ENCODE data around the gene VSTM4.

The VSTM4 gene, protein sequence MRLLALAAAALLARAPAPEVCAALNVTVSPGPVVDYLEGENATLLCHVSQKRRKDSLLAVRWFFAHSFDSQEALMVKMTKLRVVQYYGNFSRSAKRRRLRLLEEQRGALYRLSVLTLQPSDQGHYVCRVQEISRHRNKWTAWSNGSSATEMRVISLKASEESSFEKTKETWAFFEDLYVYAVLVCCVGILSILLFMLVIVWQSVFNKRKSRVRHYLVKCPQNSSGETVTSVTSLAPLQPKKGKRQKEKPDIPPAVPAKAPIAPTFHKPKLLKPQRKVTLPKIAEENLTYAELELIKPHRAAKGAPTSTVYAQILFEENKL

DNA sequence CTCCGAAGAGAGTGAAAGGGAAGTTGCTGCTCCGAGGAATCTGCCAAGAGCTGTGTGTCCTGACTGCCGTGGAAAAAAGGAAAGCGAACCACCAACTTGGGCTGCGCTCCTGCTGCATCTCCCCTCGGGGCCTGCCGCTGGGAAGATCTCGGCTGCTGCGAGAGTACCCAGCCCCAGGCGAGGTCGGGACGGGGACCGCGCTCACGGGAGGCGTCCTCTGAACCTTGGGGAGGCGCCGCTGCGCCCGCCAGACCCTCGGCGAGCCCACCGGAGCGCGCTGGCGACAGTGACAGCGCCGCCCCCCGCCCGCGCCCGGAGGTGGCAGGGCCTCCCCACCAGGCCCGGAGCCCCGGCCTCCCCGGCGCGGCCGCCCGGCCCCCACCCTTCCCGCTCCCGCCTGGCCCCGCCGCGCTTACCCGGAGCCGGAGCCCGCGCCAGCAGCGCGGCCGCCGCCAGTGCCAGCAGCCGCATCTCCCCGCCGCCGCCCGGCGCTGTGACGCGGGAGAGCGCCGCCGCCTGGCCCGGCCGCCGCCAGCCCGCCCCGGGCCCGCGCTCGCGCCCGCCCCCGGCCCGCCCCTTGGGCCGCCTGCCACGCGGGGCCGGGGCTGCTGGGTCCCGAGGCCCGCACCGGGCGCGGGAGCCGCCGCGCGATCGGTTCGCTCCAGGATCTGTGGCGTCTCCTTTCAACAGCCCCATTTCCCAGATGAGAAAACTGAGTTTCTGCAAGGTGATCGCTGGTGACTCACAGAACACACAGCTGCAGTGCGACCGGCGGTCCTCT lies at the start of gene VSTM4:
Gene VSTM4, minus strand, starts transcription at position 508 of the 781 bp plus-strand sequence. Its CDS starts 37 bp downstream, at position 471.
- H3K4me1 Mint-ChIP-seq, result peaks cover 21% of the 10 kb centered on the region
- no peak within 1 kb of the TSS for H3K27ac Mint-ChIP-seq
- H3K36me3 Mint-ChIP-seq (ENCODE audit: low read depth), result no peaks in the 10 kb centered on the region
- peak; percentile 73 for DNase-seq
- H3K4me3 Mint-ChIP-seq, result peak within 1 kb of the TSS; percentile 86
- peaks cover 55% of the 10 kb centered on the region for H3K27me3 Mint-ChIP-seq (ENCODE audit: low read depth, poor library complexity)
- no peaks in the 10 kb centered on the region for H3K9me3 Mint-ChIP-seq
- TF ChIP-seq, protein P1, sequence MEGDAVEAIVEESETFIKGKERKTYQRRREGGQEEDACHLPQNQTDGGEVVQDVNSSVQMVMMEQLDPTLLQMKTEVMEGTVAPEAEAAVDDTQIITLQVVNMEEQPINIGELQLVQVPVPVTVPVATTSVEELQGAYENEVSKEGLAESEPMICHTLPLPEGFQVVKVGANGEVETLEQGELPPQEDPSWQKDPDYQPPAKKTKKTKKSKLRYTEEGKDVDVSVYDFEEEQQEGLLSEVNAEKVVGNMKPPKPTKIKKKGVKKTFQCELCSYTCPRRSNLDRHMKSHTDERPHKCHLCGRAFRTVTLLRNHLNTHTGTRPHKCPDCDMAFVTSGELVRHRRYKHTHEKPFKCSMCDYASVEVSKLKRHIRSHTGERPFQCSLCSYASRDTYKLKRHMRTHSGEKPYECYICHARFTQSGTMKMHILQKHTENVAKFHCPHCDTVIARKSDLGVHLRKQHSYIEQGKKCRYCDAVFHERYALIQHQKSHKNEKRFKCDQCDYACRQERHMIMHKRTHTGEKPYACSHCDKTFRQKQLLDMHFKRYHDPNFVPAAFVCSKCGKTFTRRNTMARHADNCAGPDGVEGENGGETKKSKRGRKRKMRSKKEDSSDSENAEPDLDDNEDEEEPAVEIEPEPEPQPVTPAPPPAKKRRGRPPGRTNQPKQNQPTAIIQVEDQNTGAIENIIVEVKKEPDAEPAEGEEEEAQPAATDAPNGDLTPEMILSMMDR (IDR thresholded peaks at IDR 0.05), result no peak

DNA sequence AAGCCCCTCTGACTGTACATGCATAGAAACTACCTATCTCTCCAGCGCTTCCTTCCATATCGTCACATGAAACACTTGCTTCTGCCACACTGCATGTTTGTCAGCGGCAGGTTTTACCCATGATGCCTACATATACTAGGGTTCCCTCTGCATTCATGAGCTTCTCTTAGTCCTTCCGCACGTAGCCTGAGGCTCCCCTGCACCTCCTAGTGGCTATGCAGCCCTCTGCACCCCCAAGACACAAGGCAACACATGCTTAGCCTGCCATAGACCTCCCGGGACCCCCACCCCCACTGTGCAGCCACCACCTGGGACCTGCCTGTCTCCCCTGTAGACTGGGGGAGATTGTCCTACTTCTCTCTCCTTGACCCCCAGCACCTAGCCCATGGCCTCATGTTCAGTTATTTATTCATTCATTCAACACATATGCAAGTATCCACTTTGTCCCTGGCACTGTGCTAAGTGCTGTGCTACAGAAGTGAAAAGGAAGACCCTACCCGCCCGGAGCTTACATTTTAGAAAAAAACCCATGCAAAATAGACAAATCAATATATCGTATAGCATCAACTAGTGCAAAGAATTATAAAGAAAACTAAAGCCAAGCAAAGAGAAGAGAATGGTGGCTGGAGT lies 49.4 kb upstream of the VSTM4 start:
- Mint-ChIP-seq H3K27ac (no peak overlapping the region), H3K9me3 (no peaks in the 10 kb centered on the region), H3K4me3 (no peak overlapping the region), H3K27me3 (ENCODE audit: low read depth, poor library complexity) (peaks cover 35% of the 10 kb centered on the region), H3K4me1 (peaks cover 35% of the 10 kb centered on the region), H3K36me3 (ENCODE audit: low read depth) (no peaks in the 10 kb centered on the region)
- DNase-seq, result peak; percentile 60
- TF ChIP-seq, protein P1 (IDR thresholded peaks at IDR 0.05), result peak; percentile 69

DNA sequence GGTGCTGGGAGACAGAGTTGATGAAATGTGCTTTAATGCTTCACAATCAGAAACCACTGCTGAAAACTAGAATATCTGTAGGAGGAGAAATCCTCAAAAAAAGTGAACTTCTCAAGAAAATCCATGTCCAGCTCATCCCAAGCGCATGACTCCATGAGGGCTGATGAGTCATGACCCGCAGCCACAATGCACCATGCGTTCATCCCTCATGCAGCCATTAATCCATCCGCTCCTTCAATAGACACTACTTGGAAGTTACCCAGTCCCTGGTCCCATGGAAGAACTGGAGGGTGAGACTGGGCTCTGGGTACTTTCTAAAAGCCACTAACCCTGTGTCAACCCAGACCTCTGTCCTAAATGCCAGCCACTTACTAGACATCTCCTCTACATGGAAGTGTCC lies 48.4 kb upstream of the VSTM4 start:
- peaks cover 34% of the 10 kb centered on the region for H3K27me3 Mint-ChIP-seq (ENCODE audit: low read depth, poor library complexity)
- DNase-seq, result no peak
- TF ChIP-seq, protein P1 (IDR thresholded peaks at IDR 0.05), result no peak
- no peak overlapping the region for H3K27ac Mint-ChIP-seq
- no peak overlapping the region for H3K4me3 Mint-ChIP-seq
- peaks cover 35% of the 10 kb centered on the region for H3K4me1 Mint-ChIP-seq
- no peaks in the 10 kb centered on the region for H3K9me3 Mint-ChIP-seq
- no peaks in the 10 kb centered on the region for H3K36me3 Mint-ChIP-seq (ENCODE audit: low read depth)

DNA sequence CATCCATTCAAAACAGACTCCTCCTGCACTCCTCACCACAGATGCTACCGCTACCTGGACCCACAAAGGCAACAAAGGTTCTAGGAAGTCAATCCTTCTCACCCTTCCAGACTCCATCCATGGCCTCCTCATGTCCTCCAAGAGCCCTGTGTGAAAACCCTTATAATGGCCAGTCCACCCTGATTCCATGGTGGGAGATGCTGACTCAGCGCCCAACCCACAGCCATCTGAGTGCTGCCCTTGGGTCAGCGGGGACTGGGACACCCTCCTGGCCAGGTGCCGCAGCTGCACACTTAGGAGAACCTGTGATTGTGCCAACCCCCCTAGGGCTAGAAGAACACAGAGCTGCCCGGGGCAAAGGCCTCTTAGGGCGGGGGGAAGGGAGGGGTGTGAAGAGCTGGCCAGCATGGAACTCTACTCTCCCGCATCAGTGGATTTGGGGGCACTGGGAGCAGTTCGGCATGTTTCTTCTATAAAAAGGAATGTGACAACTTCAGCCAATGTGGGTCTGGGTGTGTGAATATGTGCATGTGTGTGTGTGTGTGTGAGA lies 47.5 kb upstream of the VSTM4 start:
- Mint-ChIP-seq H3K4me1 (peaks cover 30% of the 10 kb centered on the region), H3K36me3 (ENCODE audit: low read depth) (no peaks in the 10 kb centered on the region), H3K27me3 (ENCODE audit: low read depth, poor library complexity) (peaks cover 42% of the 10 kb centered on the region), H3K9me3 (no peaks in the 10 kb centered on the region), H3K27ac (no peak overlapping the region), H3K4me3 (no peak overlapping the region)
- TF ChIP-seq, protein P1 (IDR thresholded peaks at IDR 0.05), result no peak
- no peak for DNase-seq

DNA sequence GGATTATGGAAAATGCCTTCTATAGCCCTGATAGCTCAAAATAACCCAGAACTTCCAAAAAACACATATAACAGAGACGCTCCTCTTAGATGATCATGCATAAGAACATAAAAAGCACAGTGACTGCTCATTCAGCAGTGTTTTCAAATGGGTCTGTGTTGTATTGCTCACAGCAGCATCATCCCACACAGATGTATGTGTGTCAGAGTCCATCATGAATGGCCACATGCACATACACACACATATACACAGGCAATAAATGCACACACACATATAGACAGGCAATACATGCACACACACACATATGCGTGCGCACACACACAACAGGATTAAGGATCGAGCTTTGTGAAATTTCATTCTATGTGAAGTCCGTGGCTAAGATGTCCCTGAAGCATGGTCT lies 46.7 kb upstream of the VSTM4 start:
- Mint-ChIP-seq H3K4me1 (peaks cover 27% of the 10 kb centered on the region), H3K27me3 (ENCODE audit: low read depth, poor library complexity) (peaks cover 44% of the 10 kb centered on the region), H3K9me3 (no peaks in the 10 kb centered on the region), H3K36me3 (ENCODE audit: low read depth) (no peaks in the 10 kb centered on the region), H3K4me3 (no peak overlapping the region), H3K27ac (no peak overlapping the region)
- no peak for DNase-seq
- TF ChIP-seq, protein P1 (IDR thresholded peaks at IDR 0.05), result no peak

All from nephron progenitor cell (in vitro differentiated cells).